ENCODE data around the gene IZUMO4.
"Not testable (repeated sequence)": the region's sequence is repeated elsewhere in the genome, so short reads cannot be mapped to it uniquely, and the experiment has no call there.

IZUMO4 gene

DNA sequence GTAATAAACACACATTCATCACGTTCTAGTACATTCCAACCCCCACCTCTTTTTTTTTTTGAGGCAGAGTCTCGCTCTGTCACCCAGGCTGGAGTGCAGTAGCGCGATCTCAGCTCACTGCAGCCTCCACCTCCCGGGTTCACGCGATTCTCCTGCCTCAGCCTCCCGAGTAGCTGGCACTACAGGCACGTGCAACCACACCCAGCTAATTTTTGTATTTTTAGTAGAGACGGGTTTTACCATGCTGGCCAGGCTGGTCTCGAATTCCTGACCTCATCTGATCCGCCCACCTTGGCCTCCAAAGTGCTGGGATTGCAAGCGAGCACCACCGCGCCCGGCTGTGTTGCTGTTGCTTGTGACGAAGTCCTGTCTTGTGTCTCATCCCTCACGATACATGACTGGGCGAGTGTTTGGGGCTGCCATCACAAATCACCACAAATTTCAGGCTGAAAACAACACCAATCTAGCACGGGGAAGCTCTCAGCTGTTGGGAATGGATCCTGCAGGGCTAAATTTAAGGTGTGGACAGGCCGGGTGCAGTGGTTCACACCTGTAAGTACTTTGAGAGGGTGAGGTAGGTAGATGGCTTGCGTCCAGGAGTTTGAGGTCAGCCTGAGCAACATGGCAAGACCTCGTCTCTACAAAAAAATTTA is 16.3 kb upstream of the IZUMO4 start:
- no peak for DNase-seq (ENCODE audit: low spot score)
- TF ChIP-seq, protein P1, sequence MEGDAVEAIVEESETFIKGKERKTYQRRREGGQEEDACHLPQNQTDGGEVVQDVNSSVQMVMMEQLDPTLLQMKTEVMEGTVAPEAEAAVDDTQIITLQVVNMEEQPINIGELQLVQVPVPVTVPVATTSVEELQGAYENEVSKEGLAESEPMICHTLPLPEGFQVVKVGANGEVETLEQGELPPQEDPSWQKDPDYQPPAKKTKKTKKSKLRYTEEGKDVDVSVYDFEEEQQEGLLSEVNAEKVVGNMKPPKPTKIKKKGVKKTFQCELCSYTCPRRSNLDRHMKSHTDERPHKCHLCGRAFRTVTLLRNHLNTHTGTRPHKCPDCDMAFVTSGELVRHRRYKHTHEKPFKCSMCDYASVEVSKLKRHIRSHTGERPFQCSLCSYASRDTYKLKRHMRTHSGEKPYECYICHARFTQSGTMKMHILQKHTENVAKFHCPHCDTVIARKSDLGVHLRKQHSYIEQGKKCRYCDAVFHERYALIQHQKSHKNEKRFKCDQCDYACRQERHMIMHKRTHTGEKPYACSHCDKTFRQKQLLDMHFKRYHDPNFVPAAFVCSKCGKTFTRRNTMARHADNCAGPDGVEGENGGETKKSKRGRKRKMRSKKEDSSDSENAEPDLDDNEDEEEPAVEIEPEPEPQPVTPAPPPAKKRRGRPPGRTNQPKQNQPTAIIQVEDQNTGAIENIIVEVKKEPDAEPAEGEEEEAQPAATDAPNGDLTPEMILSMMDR (IDR thresholded peaks at IDR 0.05; ENCODE audit: extremely low read depth, missing control alignments) = no peak

DNA sequence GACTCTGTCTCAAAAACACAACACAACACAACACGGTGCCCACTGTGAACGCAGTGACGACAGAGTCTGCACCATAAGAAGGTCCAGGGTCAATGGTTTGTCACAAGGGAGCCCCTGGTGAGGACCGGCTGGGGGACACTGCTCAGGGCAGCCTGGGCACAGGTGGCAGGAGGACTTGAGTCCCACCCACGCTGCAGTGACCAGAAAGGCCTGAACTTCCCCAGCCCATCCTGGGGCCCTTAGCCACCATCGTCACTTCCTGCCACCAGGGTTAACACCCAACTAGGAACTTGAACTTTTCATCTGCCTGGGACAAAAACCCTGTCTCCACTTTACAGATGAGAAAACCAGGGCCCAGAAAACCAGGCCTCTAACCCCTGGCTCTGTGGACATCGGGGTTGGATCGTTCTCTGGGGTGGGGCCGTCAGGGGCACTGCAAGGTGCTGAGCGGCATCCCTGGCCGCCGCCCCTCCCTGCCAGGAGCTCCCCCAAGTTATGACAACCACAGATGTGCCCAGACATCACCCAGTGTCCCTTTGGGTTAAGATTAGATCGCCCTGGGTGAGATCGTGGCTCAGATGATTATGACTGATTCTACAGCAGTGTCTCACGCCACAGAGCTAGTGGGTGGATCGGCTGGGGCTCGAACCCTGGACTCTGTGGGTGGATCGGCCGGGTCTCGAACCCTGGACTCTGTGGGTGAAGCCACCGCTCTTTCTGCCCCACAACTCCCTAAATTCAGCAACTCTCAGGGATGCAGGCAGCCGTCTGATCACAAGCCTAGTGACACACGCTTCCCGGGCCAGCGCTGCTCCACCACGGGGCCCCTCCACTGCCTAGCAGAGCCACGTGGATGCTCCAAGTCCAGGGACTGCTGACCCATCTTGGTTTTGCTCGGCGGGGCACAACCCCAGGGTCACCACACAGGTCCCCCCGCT is 14.6 kb upstream of the IZUMO4 start:
- TF ChIP-seq, protein P1 (IDR thresholded peaks at IDR 0.05; ENCODE audit: extremely low read depth, missing control alignments) = no peak
- peak; percentile 69 for DNase-seq (ENCODE audit: low spot score)

DNA sequence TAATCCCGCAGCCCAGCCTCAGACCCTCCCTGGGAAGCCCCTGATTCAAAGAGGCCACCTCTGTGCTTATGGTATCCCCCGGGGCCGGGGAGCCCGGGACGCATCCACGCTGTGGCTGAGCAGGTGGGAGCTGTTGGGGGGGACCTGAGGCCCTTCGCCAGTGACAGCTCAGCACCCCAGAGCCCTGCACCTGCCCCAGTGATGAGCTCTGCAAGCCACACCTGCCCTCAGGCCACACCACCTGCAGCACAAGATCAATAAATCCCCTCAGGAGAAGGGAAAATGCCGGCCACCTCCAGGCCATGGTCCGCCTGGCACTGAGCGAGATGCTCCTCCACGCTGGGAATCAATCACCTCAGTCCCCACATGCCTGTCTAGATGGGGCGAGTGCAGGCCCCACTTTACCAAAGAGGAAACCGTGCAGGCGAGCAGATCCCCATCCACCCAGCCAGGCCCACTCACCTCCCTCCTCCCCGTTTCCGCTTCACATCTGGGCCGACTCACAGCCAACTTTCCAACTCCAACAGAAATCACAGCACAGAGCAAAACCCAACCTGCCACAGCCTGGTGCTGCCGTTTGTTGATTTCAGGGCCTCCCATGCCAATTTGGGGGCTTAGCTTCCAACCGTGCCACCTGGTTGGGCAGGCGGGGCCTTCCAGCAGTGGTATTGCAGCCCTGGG is 13.4 kb upstream of the IZUMO4 start:
- TF ChIP-seq, protein P1 (IDR thresholded peaks at IDR 0.05; ENCODE audit: extremely low read depth, missing control alignments) = no peak
- DNase-seq (ENCODE audit: low spot score) = peak; percentile 67

DNA sequence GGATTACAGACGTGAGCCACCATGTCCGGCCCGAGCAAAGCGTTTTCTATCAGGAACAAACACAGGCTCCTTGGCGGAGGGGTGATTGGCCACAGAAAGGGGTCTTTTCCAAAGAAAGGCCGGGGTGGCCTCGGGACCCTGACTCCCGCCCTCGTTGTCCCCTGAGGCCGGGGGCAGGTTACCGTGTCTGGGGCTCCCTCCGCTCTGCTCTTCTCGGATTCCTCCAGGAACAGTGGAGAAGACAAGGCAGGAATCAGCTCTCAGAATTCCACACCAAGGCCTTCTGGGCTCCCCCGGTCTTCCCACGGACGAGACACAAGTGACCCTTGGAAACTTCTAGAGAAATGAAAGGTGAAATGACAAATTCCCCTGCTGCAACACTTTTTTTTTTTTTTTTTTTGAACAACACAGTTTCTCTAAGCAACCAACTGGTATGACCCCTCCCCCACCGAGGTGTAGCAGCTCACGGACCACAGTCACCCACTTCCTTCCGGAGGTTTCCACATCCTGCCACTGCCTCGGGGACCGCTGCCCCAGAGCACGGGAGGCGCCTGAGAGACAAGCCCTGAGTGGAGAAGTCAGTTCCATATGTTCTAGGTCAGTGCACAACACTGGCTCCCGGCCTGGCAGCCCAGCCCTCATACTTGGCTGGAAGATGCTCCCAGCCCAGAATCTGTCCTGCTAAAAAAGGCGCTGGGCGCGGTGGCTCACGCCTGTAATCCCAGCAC is 11.6 kb upstream of the IZUMO4 start:
- DNase-seq (ENCODE audit: low spot score) = peak; percentile 87
- TF ChIP-seq, protein P1 (IDR thresholded peaks at IDR 0.05; ENCODE audit: extremely low read depth, missing control alignments) = no peak

DNA sequence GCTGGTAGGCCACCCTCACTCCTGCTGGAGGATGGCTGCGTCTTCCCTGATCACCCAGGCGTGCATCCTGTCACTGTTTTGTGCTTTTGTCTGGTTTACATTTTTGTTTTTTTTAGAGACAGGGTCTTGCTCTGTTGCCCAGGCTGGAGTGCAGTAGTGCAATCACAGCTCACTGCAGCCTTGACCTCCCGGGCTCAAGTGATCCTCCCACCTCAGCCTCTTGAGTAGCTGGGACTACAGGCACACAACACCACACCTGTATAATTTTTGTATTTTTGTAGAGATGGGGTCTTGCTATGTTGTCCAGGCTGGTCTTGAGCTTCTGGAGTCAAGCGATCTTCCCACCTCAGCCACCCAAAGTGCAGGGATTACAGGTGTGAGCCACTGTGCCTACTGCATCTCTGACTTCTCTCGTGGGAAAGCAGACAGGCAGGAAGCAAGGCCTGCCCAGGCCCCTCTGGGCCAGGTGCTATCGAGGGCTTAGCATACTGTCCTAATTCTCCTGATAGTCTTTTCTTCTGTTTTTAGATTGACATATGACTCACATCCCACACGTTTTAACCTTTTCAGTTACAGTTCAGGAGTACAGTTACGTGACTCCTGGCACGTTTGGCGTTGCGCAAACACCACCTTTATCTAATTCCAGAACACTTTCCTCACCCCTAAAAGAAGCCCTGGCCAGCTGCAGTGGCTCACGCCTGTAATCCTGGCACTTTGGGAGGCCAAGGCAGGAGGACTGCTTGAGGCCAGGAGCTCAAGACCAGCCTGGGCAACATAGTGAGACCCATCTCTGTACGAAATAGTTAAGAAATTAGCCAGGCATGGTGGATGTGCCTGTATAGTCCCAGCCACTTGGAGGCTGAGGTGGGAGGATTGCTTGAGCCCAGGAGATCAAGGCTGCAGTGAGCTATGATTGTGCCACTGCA is 9.8 kb upstream of the IZUMO4 start:
- DNase-seq (ENCODE audit: low spot score) = not testable (repeated sequence)

DNA sequence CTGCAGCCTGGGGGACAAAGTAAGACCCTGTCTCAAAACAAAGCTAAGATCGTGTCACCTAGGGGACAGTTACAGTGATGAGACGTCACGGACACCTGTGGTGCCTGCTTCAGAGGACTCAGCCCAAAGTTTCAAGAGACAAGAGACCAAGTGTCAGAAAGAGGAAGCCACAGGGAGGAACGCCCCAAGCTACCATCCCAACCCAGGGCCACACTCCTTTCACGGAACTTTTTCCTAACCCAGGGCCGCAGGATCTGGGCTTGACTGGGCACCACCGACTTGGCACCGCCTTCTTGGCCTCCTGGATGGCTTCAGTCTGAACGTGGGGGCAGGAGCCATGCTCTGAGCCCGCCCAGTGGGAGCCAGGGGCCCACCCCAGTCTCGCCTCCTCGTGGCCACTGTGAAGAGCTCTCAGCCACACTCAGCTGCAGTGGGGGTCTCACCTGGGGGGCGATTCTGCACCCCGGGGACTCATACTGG is 9.1 kb upstream of the IZUMO4 start:
- TF ChIP-seq, protein P1 (IDR thresholded peaks at IDR 0.05; ENCODE audit: extremely low read depth, missing control alignments) = no peak
- DNase-seq (ENCODE audit: low spot score) = no peak

Data from GM20000 (cell line).